K562 (cell line): ENCODE data around the gene HSD17B1. TPM values are rescaled to one million over a fixed set of nuclear protein-coding genes. Genes with fewer than 3 reads are reported as not detected.
A peak's percentile ranks its signal among the peaks of the same experiment; 100 is the strongest.

Experiments
- ASH1L ChIP-seq: fragments of 450-650 bp; IDR thresholded peaks from 2 replicates; pipeline ENCODE4 v1.6.1; 2018; ENCODE audit warnings: borderline replicate concordance, mild to moderate bottlenecking, low read depth; ENCODE audit not compliant: partially characterized antibody
- CHD4 ChIP-seq: fragments of 200-600 bp; sonication (generic); IDR thresholded peaks from 3 replicates; pipeline ENCODE4 v1.6.1; 2012; ENCODE audit warnings: low read depth, mild to moderate bottlenecking, mixed read lengths, low read length, inconsistent platforms; ENCODE audit not compliant: insufficient read depth, insufficient replicate concordance, poor library complexity, severe bottlenecking
- E2F5 ChIP-seq: sonication (generic); formaldehyde crosslinking; IDR thresholded peaks from 2 replicates; pipeline ENCODE4 v1.8.0; 2022; ENCODE audit warnings: mild to moderate bottlenecking, missing genetic modification reagents
- ETS2 ChIP-seq: IDR thresholded peaks from 2 replicates; pipeline ENCODE4 v1.6.1; 2016; ENCODE audit warnings: borderline replicate concordance, missing genetic modification characterization, mild to moderate bottlenecking, moderate library complexity, missing compliant biosample characterization; ENCODE audit not compliant: poor library complexity, severe bottlenecking
- FOXA1 ChIP-seq: fragments of 450-650 bp; IDR thresholded peaks from 2 replicates; pipeline ENCODE4 v1.6.1; 2016; ENCODE audit warnings: mild to moderate bottlenecking, borderline replicate concordance
- KLF10 ChIP-seq: fragments of 250-450 bp; sonication (Bioruptor Pico); IDR thresholded peaks from 2 replicates; pipeline ENCODE4 v1.6.1; 2021; ENCODE audit warnings: matching md5 sums
- MECOM ChIP-seq: fragments of 250-450 bp; sonication (Bioruptor Pico); IDR thresholded peaks from 2 replicates; pipeline ENCODE4 v1.8.0; 2022; ENCODE audit warnings: inconsistent platforms
- NCOA2 ChIP-seq, 2 experiments: fragments of 450-650 bp; IDR thresholded peaks; 2 replicates each; pipeline ENCODE4 v1.6.1; 2018; ENCODE audit warnings: mild to moderate bottlenecking in 2 of 2, moderate library complexity in 1 of 2; ENCODE audit not compliant: partially characterized antibody in 2 of 2
- NFRKB ChIP-seq: fragments of 450-650 bp; IDR thresholded peaks from 2 replicates; pipeline ENCODE4 v1.6.1; 2016; ENCODE audit warnings: low read depth
- RUNX1 ChIP-seq: sonication (generic); IDR thresholded peaks from 2 replicates; pipeline ENCODE4 v1.6.1; 2016; ENCODE audit warnings: antibody characterized with exemption, low read depth
- SAP30 ChIP-seq: fragments of 200-600 bp; sonication (generic); IDR thresholded peaks from 2 replicates; pipeline ENCODE4 v1.6.1; 2012; ENCODE audit warnings: borderline replicate concordance, low read depth, mild to moderate bottlenecking, moderate library complexity, low read length, control low read depth, inconsistent platforms; ENCODE audit not compliant: insufficient read depth, poor library complexity, severe bottlenecking
- SUPT5H ChIP-seq: fragments of 450-650 bp; IDR thresholded peaks from 2 replicates; pipeline ENCODE4 v1.6.1; 2016
- TAL1 ChIP-seq: fragments of 450-650 bp; IDR thresholded peaks from 2 replicates; pipeline ENCODE4 v1.6.1; 2016; ENCODE audit warnings: mild to moderate bottlenecking
- TFE3 ChIP-seq: fragments of 450-650 bp; formaldehyde crosslinking; IDR thresholded peaks from 2 replicates; pipeline ENCODE4 v1.4.0; 2020; ENCODE audit warnings: mild to moderate bottlenecking, mixed read lengths
- TSHZ1 ChIP-seq: fragments of 250-450 bp; sonication (Bioruptor Pico); IDR thresholded peaks from 2 replicates; pipeline ENCODE4 v1.4.0; 2020; ENCODE audit warnings: mild to moderate bottlenecking, moderate library complexity
- ZFP1 ChIP-seq: fragments of 450-650 bp; formaldehyde crosslinking; IDR thresholded peaks from 2 replicates; pipeline ENCODE4 v1.4.0; 2020; ENCODE audit warnings: mild to moderate bottlenecking, mixed read lengths
- ZNF175 ChIP-seq: fragments of 200-800 bp; sonication (Bioruptor generic); IDR thresholded peaks from 2 replicates; pipeline ENCODE4 v1.6.1; 2016; ENCODE audit warnings: low read depth, mild to moderate bottlenecking, missing genetic modification characterization, missing compliant biosample characterization
- ZNF217 ChIP-seq: sonication (generic); formaldehyde crosslinking; IDR thresholded peaks from 2 replicates; pipeline ENCODE4 v1.8.0; 2022; ENCODE audit warnings: mild to moderate bottlenecking, missing genetic modification reagents
- ZNF384 ChIP-seq: IDR thresholded peaks from 2 replicates; pipeline ENCODE4 v1.6.1; 2012; ENCODE audit warnings: low read depth, low read length, improper control_type of control experiment
- polyA plus RNA-seq, 8 experiments: library from polyadenylated mRNA; depleted of rRNA in 4 of 8; stranded (reverse) in 5 of 8; unstranded in 3 of 8; fragments of >200 nt; fragmentation: Nextera tagmentation in 2 of 8; fragmentation: Illumina TruSeq in 1 of 8; extraction: Ambion mirVana in 2 of 8; extraction: Trizol in 1 of 8; gene quantifications; 2 replicates each; pipeline versions ENCODE4 v1.2.1 to v1.2.3, GENCODE V29; 2011 to 2014; ENCODE audit warnings: inconsistent platforms in 1 of 8, missing spikeins in 1 of 8
- total RNA-seq, 7 experiments: library from RNA; depleted of rRNA in 6 of 7; stranded (reverse); fragments of >200 nt in 6 of 7; fragmentation: Illumina TruSeq in 2 of 7; extraction: Trizol in 2 of 7; gene quantifications; 2 replicates each; pipeline versions ENCODE4 v1.2.1 to v1.2.3, GENCODE V29; 2011 to 2021; ENCODE audit warnings: low replicate concordance in 1 of 7
- TF ChIP-seq, protein P1 (sequence below): fragments of 450-650 bp; IDR thresholded peaks from 2 replicates; pipeline ENCODE4 v1.6.1; 2016; ENCODE audit warnings: antibody characterized with exemption
- TF ChIP-seq, protein P2 (sequence below), 2 experiments: fragments of 250-450 bp in 1 of 2; fragments of 450-650 bp in 1 of 2; sonication (Bioruptor Pico) in 1 of 2; IDR thresholded peaks; 2 replicates each; pipeline versions ENCODE4 v1.6.1 to v1.8.0; 2016 to 2021; ENCODE audit warnings: mild to moderate bottlenecking in 2 of 2, moderate library complexity in 2 of 2, missing compliant biosample characterization in 1 of 2, missing genetic modification characterization in 1 of 2

HSD17B1 gene
- total and polyA plus RNA-seq, 9 of the 15 experiments (the other 6 are each of a cell fraction or from before 2014, with no cell fraction given), result 0.55 to 21.1 (median 3.6) TPM

GRCh38 chr17:42561897-42562387 lies 9.2 kb downstream of the HSD17B1 start, which contains the start of gene COASY (continued):
- TF ChIP-seq ZNF175 (CRISPR knock-in tag) (no peak), CHD4 (peak; percentile 76), ETS2 (tag) (no peak), NFRKB (no peak), SAP30 (peak; percentile 70), TAL1 (no peak), NCOA2 (IDR thresholded peaks at IDR 0.05; ENCODE audit: partially characterized antibody in 2 of 2) (no peak), KLF10 (CRISPR knock-in tag) (no peak), TFE3 (CRISPR knock-in tag) (no peak), ZFP1 (no peak), ZNF384 (no peak), ASH1L (peak; percentile 65), FOXA1 (no peak), TSHZ1 (CRISPR knock-in tag) (no peak), MECOM (no peak), SUPT5H (peak; percentile 74), ZNF217 (CRISPR knock-in tag) (no peak), RUNX1 (no peak), E2F5 (CRISPR knock-in tag) (no peak)
- TF ChIP-seq, protein P1, sequence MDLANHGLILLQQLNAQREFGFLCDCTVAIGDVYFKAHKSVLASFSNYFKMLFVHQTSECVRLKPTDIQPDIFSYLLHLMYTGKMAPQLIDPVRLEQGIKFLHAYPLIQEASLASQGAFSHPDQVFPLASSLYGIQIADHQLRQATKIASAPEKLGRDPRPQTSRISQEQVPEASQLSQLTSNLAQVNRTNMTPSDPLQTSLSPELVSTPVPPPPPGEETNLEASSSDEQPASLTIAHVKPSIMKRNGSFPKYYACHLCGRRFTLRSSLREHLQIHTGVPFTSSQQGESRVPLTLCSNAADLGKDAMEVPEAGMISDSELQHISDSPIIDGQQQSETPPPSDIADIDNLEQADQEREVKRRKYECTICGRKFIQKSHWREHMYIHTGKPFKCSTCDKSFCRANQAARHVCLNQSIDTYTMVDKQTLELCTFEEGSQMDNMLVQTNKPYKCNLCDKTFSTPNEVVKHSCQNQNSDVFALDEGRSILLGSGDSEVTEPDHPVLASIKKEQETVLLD, result no peak
- TF ChIP-seq, protein P2, sequence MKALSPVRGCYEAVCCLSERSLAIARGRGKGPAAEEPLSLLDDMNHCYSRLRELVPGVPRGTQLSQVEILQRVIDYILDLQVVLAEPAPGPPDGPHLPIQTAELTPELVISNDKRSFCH (CRISPR knock-in tag; IDR thresholded peaks at IDR 0.05), result no peak
- TF ChIP-seq, protein P2 (tag; IDR thresholded peaks at IDR 0.05), result no peak
